Measurements from ENCODE around the gene DNAI1. TPM values are rescaled to one million over a fixed set of nuclear protein-coding genes. Genes with fewer than 3 reads are reported as not detected.

Gene DNAI1
- total RNA-seq, 2 experiments from 2014 or later: not detected

DNA sequence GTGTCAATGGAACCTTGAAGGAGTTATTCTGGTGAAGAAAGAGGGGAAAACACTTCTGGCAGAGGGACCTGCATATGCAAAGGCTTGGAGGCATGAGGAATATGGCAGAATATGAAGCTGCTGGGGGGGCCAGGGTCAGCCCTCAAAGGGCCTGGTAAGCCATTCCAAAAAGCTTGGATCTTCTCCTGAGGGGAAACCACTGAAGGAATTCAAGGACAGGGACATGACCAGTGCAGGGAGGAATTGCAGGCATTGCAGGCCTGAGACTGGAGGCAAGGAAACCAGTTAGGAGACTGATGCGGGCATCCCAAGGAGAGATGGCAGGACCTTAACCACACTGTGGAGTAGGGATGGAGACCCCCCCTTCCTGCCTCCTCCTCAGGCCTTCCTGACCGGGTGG is 42.8 kb downstream of the DNAI1 start:
- H3K27ac Mint-ChIP-seq: no peak overlapping the region
- no peaks in the 10 kb centered on the region for H3K9me3 Mint-ChIP-seq (ENCODE audit: low read depth)
- CTCF ChIA-PET: interaction anchor here (0.7 to 2.3 kb wide), 14 partner anchors 11 to 103 kb away, joined by 3 to 15 read pairs (median 3); no protein-coding TSS in a partner anchor
- H3K4me3 Mint-ChIP-seq: no peak overlapping the region
- H3K4me1 Mint-ChIP-seq: peaks cover 16% of the 10 kb centered on the region
- H3K36me3 Mint-ChIP-seq: no peaks in the 10 kb centered on the region
- peaks cover 23% of the 10 kb centered on the region for H3K27me3 Mint-ChIP-seq
- no peak for DNase-seq
- no peak for ATAC-seq

- peaks cover 23% of the 10 kb centered on the region for H3K27me3 Mint-ChIP-seq
- no peak for DNase-seq
- peaks cover 16% of the 10 kb centered on the region for H3K4me1 Mint-ChIP-seq
- H3K27ac Mint-ChIP-seq: no peak overlapping the region
- CTCF ChIA-PET: interaction anchor here (0.6 to 2.2 kb wide), 8 partner anchors 11 to 98 kb away, joined by 3 to 13 read pairs (median 3); no protein-coding TSS in a partner anchor
- H3K4me3 Mint-ChIP-seq: no peak overlapping the region
- no peaks in the 10 kb centered on the region for H3K36me3 Mint-ChIP-seq
- no peak for ATAC-seq
- H3K9me3 Mint-ChIP-seq (ENCODE audit: low read depth): no peaks in the 10 kb centered on the region
Measured at GRCh38 chr9:34501889-34502425, 43.4 kb downstream of the DNAI1 start.

DNA sequence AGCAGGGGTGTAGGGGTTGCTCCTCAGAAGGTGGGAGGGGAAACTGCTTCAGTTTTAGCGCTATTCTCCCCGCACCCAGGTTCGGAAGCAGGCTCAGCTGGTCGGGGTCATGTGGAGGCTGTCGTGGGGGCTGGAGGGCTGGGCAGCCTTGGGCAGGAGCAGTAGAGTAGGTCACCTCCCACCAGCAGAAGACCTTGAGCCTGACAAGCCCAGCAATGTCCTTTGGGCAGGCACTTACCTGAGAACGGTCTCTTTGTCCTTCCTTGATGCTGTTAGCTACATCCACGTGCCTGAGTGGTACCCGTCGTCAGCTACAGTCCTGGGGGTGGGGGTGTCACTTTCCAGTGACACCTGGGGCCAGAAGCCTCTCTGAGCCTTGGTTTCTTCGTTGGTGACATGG is 43.9 kb downstream of the DNAI1 start:
- peaks cover 16% of the 10 kb centered on the region for H3K4me1 Mint-ChIP-seq
- ATAC-seq (no peak), DNase-seq (no peak)
- peaks cover 22% of the 10 kb centered on the region for H3K27me3 Mint-ChIP-seq
- no peaks in the 10 kb centered on the region for H3K9me3 Mint-ChIP-seq (ENCODE audit: low read depth)
- CTCF ChIA-PET: interaction anchor here (0.6 to 1.8 kb wide), 4 partner anchors 66 to 99 kb away, joined by 3 to 5 read pairs (median 3); no protein-coding TSS in a partner anchor
- no peaks in the 10 kb centered on the region for H3K36me3 Mint-ChIP-seq
- no peak overlapping the region for H3K27ac Mint-ChIP-seq
- H3K4me3 Mint-ChIP-seq: no peak overlapping the region

DNA sequence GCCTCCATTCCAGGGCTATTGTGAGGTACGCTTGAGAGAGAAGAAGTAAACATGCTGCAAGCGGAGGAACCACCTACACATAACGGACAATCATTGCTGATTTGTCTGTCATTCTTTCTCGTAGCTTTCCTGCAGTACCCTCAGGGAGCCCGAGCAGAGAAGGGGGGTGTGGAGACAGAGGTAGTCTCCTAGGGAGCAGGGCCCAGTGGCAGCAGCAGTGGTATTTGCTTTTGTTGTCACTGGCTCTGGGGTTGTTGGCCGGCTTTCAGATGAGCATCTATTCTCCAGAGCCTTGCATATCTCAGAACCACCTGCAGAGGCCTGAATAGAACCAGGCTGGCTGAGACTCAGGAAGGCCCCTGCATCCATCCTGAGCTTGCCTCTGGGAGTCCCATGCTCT is 44.3 kb downstream of the DNAI1 start:
- H3K36me3 Mint-ChIP-seq: no peaks in the 10 kb centered on the region
- no peak overlapping the region for H3K4me3 Mint-ChIP-seq
- peaks cover 18% of the 10 kb centered on the region for H3K27me3 Mint-ChIP-seq
- no peaks in the 10 kb centered on the region for H3K9me3 Mint-ChIP-seq (ENCODE audit: low read depth)
- peaks cover 16% of the 10 kb centered on the region for H3K4me1 Mint-ChIP-seq
- no peak overlapping the region for H3K27ac Mint-ChIP-seq
- ATAC-seq (no peak), DNase-seq (no peak)
- CTCF ChIA-PET: interaction anchor here (1.8 kb wide), 1 partner anchor 66 kb away, joined by 5 read pairs; no protein-coding TSS in a partner anchor

DNA sequence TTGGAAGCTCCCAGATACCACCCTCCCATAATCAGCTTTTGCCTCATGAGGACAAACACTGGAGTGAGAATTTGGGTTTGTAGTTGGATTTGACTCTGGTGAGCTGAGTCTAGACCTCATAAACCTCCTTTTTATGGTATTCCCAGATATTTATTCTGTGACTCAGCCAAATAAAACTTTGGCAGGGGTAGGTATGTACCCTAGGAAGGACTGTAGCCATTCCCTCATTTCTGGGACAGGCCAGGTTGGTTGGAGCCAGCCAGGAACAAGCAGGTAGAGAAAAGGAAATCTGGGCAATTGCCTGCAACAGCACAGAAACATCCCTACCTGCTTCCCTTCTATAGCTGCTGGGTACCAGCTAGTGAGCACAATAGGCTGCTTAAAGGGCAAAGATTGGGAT is 44.8 kb downstream of the DNAI1 start:
- CTCF ChIA-PET: interaction anchor here (0.9 to 1.8 kb wide), 4 partner anchors 47 to 103 kb away, joined by 3 to 5 read pairs (median 4); no protein-coding TSS in a partner anchor
- DNase-seq: no peak
- no peak for ATAC-seq
- no peaks in the 10 kb centered on the region for H3K36me3 Mint-ChIP-seq
- H3K4me3 Mint-ChIP-seq: no peak overlapping the region
- H3K4me1 Mint-ChIP-seq: peaks cover 16% of the 10 kb centered on the region
- no peaks in the 10 kb centered on the region for H3K9me3 Mint-ChIP-seq (ENCODE audit: low read depth)
- H3K27me3 Mint-ChIP-seq: peaks cover 15% of the 10 kb centered on the region
- no peak overlapping the region for H3K27ac Mint-ChIP-seq

- CTCF ChIA-PET: interaction anchor here (0.9 to 1.3 kb wide), 3 partner anchors 86 to 129 kb away, joined by 3 read pairs; no protein-coding TSS in a partner anchor
- peaks cover 1% of the 10 kb centered on the region for H3K4me1 Mint-ChIP-seq
- H3K4me3 Mint-ChIP-seq: no peak overlapping the region
- DNase-seq (no peak), ATAC-seq (no peak)
- H3K9me3 Mint-ChIP-seq (ENCODE audit: low read depth): no peaks in the 10 kb centered on the region
- no peak overlapping the region for H3K27ac Mint-ChIP-seq
- H3K27me3 Mint-ChIP-seq: peaks cover 6% of the 10 kb centered on the region
- H3K36me3 Mint-ChIP-seq: no peaks in the 10 kb centered on the region
Measured at GRCh38 chr9:34505370-34506120, 46.9 kb downstream of the DNAI1 start.

DNA sequence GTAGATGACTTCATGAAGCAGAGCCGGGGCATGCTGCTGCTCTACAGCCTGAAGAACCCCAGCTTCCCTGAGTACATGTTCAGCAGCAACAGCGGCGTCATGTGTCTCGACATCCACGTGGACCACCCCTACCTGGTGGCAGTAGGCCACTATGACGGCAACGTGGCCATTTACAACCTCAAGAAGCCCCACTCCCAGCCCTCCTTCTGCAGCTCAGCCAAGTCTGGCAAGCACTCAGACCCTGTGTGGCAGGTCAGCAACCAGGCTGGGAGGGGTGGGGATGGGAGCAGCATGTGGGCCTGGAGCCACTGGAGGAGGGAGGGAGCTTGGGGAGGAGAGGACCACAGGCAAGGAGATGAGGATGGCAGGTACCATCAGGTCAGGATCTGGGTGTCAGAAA is 48.0 kb downstream of the DNAI1 start:
- Mint-ChIP-seq H3K4me3 (no peak overlapping the region), H3K27me3 (peaks cover 6% of the 10 kb centered on the region), H3K9me3 (ENCODE audit: low read depth) (no peaks in the 10 kb centered on the region), H3K36me3 (no peaks in the 10 kb centered on the region), H3K27ac (no peak overlapping the region), H3K4me1 (no peaks in the 10 kb centered on the region)
- DNase-seq (no peak), ATAC-seq (no peak)
- CTCF ChIA-PET: interaction anchor here (0.9 to 1.3 kb wide), 4 partner anchors 68 to 128 kb away, joined by 3 read pairs; no protein-coding TSS in a partner anchor

DNA sequence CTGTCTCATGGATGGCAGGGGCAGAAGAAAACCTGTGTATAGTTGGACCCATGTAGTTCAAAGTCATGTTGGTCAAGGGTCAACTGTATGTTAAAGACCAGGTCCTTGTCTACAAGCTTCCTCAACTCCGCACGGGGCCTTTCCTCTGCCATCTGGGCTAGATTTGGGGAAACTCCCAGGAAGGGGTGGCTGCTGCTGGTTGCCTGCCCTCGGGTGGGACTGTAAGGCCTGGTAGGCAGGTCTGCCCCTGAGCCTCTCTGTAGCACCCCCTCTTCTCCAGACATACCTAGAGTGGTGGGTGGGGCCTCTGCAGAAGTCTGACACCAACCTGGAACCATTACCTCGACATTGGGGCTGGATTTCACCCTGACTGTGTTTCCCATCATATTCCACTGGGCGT is 49.0 kb downstream of the DNAI1 start:
- H3K36me3 Mint-ChIP-seq: no peaks in the 10 kb centered on the region
- no peak overlapping the region for H3K27ac Mint-ChIP-seq
- DNase-seq (no peak), ATAC-seq (no peak)
- H3K4me1 Mint-ChIP-seq: no peaks in the 10 kb centered on the region
- H3K27me3 Mint-ChIP-seq: peaks cover 6% of the 10 kb centered on the region
- H3K4me3 Mint-ChIP-seq: no peak overlapping the region
- CTCF ChIA-PET: interaction anchor here (1.2 kb wide), 1 partner anchor 69 kb away, joined by 3 read pairs; no protein-coding TSS in a partner anchor
- H3K9me3 Mint-ChIP-seq (ENCODE audit: low read depth): no peaks in the 10 kb centered on the region

DNA sequence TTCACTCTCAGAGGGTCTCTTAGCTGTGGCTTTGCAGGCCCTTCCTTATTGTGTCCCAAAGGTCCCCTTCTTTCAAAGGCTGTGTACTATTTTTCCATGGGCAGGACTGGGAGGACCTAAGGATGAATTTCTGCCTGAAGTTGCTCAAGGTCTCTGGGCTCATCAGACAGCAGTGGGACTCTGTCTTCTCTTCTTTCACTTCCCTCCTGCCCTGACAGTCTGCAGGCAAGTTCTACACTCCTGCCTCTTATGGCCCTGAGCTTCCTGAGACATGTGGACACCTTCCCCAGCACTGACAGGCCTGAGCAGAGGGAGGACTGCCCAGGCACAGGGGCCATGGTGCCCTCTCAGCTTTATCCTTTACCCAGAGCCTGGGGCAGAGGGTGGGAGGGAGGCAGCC is 49.4 kb downstream of the DNAI1 start:
- H3K27me3 Mint-ChIP-seq: peaks cover 6% of the 10 kb centered on the region
- CTCF ChIA-PET: no interaction called here
- H3K4me1 Mint-ChIP-seq: no peaks in the 10 kb centered on the region
- no peak for DNase-seq
- H3K4me3 Mint-ChIP-seq: no peak overlapping the region
- no peaks in the 10 kb centered on the region for H3K36me3 Mint-ChIP-seq
- ATAC-seq: no peak
- no peak overlapping the region for H3K27ac Mint-ChIP-seq
- no peaks in the 10 kb centered on the region for H3K9me3 Mint-ChIP-seq (ENCODE audit: low read depth)

DNA sequence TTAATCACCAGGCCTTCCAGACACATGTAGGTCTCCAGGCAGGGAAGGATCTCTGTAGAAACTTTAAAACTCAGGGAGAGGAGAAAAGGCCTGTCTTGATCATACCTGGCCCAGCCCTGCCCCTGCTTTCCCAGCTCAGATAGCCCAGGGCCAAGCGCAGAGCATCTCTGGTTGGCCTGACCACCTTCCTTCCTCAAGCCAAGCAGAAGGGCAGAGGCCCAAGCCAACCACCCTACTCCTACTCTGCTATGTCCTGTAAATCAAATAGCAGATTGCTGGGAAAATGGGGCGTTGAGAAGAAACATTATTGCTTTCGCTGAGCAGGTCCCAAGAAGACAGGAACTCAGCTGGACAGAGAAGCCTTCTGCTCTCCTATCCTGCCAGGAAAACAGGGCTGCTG is 49.9 kb downstream of the DNAI1 start:
- no peaks in the 10 kb centered on the region for H3K9me3 Mint-ChIP-seq (ENCODE audit: low read depth)
- no peaks in the 10 kb centered on the region for H3K4me1 Mint-ChIP-seq
- no peak overlapping the region for H3K27ac Mint-ChIP-seq
- peaks cover 6% of the 10 kb centered on the region for H3K27me3 Mint-ChIP-seq
- H3K4me3 Mint-ChIP-seq: no peak overlapping the region
- ATAC-seq (no peak), DNase-seq (no peak)
- no peaks in the 10 kb centered on the region for H3K36me3 Mint-ChIP-seq
- CTCF ChIA-PET: no interaction called here

DNA sequence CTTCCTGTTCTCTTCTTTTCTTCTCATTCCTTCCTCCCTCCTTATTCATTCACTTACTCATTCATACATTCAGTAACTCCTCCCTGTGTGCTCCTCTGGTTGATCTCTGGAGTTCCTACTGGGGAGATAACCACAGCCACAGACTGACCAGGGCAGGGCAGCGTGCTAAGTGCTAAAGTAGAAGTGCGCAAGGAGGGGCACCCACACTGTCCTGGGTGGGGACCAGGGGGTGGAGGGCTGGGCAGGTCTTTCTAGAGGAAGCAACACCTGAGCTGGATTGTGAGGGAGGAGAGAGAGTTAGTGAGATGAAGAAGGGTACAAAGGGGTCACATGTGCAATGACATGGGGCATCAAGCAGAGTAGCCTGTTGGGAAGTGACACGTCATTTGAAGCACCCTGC is 50.3 kb downstream of the DNAI1 start:
- CTCF ChIA-PET: no interaction called here
- no peak for DNase-seq
- H3K4me1 Mint-ChIP-seq: no peaks in the 10 kb centered on the region
- H3K4me3 Mint-ChIP-seq: no peak overlapping the region
- H3K9me3 Mint-ChIP-seq (ENCODE audit: low read depth): no peaks in the 10 kb centered on the region
- ATAC-seq: no peak
- H3K27me3 Mint-ChIP-seq: peaks cover 6% of the 10 kb centered on the region
- H3K27ac Mint-ChIP-seq: no peak overlapping the region
- H3K36me3 Mint-ChIP-seq: no peaks in the 10 kb centered on the region

- no peak for ATAC-seq
- no peaks in the 10 kb centered on the region for H3K36me3 Mint-ChIP-seq
- no peak overlapping the region for H3K27ac Mint-ChIP-seq
- H3K9me3 Mint-ChIP-seq (ENCODE audit: low read depth): no peaks in the 10 kb centered on the region
- H3K4me1 Mint-ChIP-seq: no peaks in the 10 kb centered on the region
- H3K27me3 Mint-ChIP-seq: no peaks in the 10 kb centered on the region
- CTCF ChIA-PET: interaction anchor here (1.1 kb wide), 1 partner anchor 107 kb away, joined by 3 read pairs; no protein-coding TSS in a partner anchor
- no peak for DNase-seq
- no peak overlapping the region for H3K4me3 Mint-ChIP-seq
Measured at GRCh38 chr9:34510497-34511468, 52.2 kb downstream of the DNAI1 start.
